GM10248 (cell line): ENCODE measurements around the gene KRT71.

Source experiments
- CTCF ChIA-PET: fragments of 300-600 bp; sonication (Branson Sonifier 250); formaldehyde crosslinking; extraction: SDS; loops from one replicate; lab custom pipeline; 2021; ENCODE audit warnings: antibody characterized with exemption; lab: Yijun Ruan, JAX
- POLR2A ChIA-PET: fragments of 350-650 bp; sonication (Branson Sonifier 250); formaldehyde crosslinking; extraction: SDS; loops from one replicate; lab custom pipeline; 2020; ENCODE audit warnings: antibody characterized with exemption; lab: Yijun Ruan, JAX
- DNase-seq: peaks from one replicate; pipeline ENCODE4 v3.0.0; 2012; ENCODE audit errors: extremely low spot score
- TF ChIP-seq, protein P1 (sequence below): IDR thresholded peaks from 2 replicates; pipeline ENCODE4 v1.5.1; 2012; ENCODE audit warnings: mild to moderate bottlenecking, low read depth; ENCODE audit errors: extremely low read depth, missing control alignments, control extremely low read depth

The KRT71 gene

DNA sequence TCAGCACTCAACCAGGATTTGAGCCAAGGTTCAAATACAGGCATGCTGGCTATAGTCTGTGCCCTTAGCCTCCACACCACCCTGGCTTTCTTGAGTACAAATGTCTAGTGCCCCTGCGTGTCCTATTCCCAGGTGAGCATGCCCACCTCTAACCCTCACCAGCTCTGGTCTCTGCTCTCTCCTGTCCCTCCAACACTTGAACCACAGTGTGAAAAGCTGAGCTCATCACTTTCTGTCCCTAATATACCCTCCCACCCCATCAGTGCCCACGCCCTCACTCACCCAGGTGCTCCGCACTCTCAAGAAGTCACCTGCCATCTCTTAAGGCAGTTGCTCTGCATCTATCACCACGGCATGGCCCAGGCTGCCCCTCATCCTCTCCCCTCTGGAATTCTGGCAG lies 7.0 kb upstream of the KRT71 start:
- no peak for DNase-seq
- TF ChIP-seq, protein P1, sequence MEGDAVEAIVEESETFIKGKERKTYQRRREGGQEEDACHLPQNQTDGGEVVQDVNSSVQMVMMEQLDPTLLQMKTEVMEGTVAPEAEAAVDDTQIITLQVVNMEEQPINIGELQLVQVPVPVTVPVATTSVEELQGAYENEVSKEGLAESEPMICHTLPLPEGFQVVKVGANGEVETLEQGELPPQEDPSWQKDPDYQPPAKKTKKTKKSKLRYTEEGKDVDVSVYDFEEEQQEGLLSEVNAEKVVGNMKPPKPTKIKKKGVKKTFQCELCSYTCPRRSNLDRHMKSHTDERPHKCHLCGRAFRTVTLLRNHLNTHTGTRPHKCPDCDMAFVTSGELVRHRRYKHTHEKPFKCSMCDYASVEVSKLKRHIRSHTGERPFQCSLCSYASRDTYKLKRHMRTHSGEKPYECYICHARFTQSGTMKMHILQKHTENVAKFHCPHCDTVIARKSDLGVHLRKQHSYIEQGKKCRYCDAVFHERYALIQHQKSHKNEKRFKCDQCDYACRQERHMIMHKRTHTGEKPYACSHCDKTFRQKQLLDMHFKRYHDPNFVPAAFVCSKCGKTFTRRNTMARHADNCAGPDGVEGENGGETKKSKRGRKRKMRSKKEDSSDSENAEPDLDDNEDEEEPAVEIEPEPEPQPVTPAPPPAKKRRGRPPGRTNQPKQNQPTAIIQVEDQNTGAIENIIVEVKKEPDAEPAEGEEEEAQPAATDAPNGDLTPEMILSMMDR, result no peak
- ChIA-PET CTCF (interaction anchor here (1.5 to 1.7 kb wide), 2 partner anchors 22 to 24 kb away, joined by 3 to 4 read pairs; no protein-coding TSS in a partner anchor), POLR2A (no interaction called here)

DNA sequence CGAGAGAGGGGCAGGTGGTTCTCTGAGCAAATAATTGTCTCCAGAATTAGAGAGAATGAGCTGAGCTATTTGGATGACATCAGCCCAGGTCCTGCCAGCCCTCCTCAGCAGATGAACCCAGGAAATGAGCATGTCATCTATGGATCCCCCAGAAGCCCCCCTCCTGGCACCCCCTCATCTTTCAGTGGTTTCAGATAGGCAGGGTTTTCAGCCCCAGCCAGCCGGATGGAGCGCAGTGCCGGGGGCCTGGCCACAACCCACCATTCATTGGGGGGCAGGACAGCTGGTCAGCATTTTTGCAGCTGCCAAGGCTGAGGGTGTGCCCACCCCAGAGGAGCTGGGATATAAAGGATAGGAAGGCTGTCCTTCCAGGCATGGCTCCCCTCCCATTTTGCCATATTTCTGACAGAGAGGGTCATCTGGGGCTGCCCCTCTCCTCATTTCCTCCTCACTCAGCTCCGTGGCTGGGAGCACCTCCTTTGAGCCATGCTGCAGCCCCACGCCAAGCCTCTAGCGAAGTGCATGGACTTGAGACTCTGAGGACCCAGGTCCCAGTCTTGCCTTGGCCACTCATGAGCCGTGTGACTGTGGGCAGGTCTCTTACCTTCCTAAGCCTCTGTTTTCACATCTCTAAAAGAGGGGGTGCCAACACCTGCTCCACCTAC lies 6.0 kb upstream of the KRT71 start:
- DNase-seq, result no peak
- ChIA-PET CTCF (no interaction called here), POLR2A (no interaction called here)
- TF ChIP-seq, protein P1, result no peak

DNA sequence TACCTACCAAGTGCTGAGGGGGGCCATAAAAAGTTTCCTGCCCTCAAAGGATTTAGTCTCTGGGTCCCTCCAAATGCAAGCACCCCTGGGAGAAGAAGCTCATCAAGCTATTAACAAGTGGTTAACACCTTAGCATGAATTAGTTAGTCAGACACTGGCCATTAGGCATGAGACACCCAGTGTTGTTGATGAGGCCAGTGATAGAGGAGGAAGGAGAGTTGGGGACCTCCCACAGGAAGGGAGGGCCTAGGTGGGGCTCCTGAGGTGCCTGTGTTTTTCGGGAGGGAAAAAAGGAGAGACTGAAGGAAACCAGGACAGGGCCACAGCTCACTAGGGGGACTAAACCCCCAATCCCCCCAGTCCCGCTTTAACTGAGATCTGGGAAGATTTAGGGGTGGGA lies 4.5 kb upstream of the KRT71 start:
- POLR2A ChIA-PET, result no interaction called here
- CTCF ChIA-PET, result no interaction called here
- no peak for DNase-seq
- TF ChIP-seq, protein P1, result no peak

DNA sequence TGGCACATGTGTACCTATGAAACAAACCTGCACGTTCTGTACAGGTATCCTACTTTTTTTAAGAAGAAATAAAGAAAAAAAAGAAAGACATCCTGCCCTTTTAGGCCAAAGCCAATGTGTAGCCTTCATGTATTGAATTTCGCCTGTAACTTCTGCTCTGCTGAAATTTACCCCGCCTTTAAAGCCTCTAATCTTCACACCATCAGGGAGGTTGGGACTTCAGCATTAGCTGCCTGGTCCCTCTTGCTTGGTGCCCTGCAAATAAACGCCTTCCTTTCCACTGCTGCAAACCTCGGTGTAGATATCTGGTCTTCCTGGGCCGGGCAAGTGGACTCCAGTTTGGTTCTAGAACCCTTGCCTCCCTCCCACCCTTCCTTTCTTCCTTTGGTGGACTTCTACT lies 2.6 kb upstream of the KRT71 start:
- POLR2A ChIA-PET, result no interaction called here
- TF ChIP-seq, protein P1, result no peak
- CTCF ChIA-PET, result no interaction called here
- DNase-seq, result no peak

DNA sequence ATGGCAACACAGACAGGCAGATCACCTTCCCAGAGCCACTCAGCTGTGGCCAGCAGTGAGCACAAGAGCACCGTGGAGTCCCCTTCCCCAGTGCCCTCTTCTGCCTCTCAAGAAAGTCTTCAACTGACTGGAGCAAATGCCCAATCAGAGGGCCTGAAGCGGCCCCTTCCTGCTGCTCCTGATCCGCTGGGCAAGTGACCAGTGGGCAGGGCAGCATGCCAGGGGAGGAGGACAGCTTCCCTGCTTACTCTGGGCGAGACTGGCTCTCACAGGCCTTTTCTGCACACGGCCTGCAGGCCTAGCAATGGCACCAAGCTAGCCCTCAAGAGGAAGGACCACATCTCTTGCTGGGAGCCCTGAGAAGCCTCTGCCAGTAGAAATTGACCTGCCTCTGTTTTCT lies 890 bp downstream of the KRT71 start:
- no peak for DNase-seq
- ChIA-PET CTCF (no interaction called here), POLR2A (no interaction called here)
- TF ChIP-seq, protein P1, result no peak

DNA sequence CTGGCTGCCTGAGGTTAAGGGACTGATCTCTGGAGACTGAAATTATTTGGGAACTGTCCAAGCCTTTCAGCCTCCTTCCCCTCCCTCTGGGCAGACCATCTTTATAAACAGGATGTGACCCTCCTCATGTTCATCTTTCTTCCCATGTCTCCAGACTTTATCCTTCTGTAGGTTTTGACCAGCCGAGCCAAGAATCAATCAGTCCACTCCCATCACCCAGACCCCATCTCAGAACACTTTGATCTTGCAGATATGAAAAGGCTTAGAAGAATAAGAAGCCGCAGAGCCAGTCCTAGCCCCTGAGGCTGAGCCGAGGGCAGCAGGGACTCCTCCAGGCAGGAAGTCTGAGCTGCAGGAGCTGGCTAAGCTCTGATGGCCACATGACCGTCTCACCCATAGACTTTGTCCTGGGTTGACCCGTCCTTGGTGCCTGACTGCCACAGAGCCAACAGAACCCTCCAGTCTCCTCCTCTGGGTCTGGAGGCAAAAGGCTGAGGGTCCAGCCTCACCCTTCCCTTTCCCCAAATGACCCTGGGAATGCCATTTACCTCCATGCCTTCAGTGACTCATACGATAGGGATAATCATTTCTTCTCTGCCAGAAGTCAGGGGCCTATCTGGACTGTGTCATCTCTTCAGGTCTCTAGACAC lies 1.6 kb downstream of the KRT71 start:
- ChIA-PET POLR2A (no interaction called here), CTCF (no interaction called here)
- TF ChIP-seq, protein P1, result no peak
- DNase-seq, result no peak
